Measurements from ENCODE around the gene CDH13.
A peak's percentile ranks its signal among the peaks of the same experiment; 100 is the strongest.

The CDH13 gene

DNA sequence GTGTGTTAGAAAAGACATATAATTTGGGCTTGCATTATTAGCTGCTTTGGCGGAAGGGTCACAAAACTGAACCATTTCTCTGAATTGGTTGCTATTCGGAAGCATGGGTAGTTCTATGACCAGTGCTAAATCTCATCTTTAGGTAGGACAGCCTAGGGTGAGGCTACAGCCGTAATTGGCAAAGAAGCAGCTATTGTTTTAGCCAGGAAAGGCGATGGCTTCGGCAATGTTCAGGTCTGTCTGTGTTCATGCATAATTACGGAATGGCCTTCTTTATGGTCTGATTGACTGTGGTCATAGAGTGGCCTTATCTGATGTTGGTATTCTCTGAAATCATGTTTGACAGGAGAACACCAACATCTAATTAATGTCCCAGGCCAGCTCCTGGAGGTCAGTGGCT is 812.6 kb downstream of the CDH13 start:
- no peak for DNase-seq (ENCODE audit: low read depth)

DNA sequence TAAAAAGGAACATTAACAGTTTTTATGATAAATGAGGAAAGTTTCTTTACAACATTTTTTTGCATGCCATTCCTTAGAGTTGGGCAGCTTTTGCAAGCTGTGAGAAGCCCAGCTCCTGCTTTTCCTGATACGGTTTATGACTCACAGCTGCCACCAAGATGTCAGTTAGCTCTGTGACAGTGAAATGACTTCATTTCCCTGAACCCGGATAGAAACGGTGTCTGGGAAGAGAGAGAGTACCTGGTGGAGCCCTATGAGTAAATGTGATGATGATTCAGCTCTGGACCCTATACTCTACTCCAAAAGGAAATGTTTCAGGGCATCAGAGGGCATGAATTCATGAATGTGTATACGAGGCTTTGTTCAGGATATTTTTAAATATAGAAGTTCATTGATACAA is 814.7 kb downstream of the CDH13 start:
- no peak for DNase-seq (ENCODE audit: low read depth)

DNA sequence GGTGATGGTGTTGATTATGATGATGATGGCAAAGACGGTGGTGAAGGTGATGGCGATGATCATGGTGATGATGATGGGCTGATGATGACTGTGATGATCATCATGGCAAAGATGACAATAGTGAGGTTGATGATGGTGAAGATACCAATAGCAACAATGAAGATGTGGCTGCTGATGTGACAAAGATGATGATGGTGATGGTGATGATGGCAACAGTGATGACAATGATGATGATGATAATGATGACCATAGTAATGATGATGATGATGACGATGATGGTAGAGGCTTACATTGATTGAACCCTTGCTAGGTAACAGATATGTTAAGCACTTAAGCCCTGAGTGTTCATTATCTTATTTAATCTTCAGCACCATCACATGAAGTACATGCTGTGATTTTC is 817.2 kb downstream of the CDH13 start:
- DNase-seq (ENCODE audit: low read depth) = no peak

DNA sequence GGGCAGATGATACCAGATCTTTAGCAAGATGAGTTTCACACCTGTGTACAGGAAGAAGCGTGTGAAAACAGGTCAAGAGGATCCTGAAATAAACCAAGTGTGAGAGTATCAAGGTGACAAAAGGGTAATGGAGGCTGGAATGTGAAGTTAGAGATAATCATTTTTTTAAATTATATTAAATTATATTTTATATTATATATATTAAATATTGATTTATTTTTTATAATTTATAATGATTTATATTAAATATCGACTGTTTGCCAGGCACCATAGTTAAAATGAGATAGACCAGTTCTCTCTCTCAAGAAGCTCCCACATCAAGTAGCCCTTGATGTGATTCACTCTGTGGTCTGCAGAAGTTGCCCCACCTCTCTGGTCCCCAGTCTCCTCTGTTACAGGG is 820.8 kb downstream of the CDH13 start:
- no peak for DNase-seq (ENCODE audit: low read depth)

DNA sequence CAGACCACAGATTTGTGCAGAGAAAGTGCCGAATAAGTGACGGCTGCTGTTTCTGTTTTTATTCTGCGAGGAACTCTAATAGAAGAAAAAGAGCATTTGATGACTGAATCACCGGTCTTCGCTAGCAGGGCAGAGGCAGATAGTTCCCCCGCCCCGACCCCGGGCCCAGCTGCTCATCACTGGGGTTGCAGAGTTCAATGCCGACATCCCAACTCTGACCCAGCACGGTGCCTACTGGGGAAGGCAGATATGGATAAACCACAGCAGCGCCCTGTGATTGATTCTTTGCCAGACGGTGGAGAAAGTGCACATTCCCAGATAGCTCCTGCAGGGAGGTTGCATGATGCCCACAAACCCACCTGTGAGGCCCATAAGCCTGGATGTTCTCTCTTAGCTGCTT is 823.1 kb downstream of the CDH13 start:
- DNase-seq (ENCODE audit: low read depth) = no peak

DNA sequence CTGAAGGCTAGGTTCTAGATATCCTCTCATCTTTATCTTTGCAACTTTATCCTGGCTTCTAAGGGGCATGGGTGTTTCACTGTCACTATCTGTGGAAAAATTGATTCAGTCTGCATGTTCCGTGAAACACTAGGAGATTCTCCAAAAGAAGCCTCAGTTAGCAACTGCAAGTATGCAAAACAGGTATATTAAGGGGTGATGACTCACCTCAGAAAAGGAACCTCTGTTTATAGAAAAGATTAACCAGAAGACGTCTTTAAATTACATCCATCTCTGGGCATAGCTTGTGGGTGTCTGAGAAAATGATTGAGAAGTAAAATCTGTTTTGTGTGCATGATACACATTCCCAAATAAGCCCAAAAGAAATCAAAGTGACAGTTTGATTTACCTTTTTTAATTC is 827.2 kb downstream of the CDH13 start:
- DNase-seq (ENCODE audit: low read depth) = no peak

DNA sequence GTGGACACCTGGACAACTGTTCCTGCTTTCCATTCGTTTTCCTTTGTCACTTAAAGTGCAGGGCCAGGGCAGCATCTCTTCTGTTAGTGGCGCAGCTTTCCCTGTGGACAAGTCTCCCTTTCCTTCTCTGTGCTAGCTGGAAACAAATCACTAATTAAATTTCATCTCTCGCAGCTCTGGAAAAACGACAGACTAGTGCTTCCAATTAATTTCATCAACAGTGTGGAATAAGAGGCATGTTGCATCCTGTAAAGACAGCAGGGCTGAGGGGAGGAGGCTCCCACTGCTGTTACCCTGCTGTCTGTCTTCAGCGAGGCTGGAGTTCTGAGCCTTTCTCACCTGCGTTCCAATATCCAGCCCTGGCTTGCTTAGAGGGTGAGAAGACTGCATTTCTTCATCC is 828.9 kb downstream of the CDH13 start:
- DNase-seq (ENCODE audit: low read depth) = no peak

DNA sequence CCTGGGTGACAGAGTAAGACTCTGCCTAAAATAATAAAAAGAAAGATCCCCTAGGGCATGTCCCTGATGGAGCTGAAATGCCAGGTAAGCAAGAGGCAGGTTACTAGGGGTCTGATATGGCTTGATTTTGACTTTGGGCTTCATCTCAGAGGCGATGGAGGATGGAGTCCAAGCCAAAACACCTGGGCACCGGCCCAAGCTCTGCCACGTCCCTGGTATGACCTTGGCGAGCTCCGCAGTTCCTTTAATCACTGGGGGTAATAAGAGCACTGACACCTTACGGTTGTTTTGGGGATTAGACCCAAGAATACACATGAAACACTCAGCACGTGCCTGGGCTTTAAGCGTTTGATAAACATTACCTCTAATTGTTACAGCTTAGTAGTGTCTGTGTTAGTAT is 830.2 kb downstream of the CDH13 start:
- no peak for DNase-seq (ENCODE audit: low read depth)

DNA sequence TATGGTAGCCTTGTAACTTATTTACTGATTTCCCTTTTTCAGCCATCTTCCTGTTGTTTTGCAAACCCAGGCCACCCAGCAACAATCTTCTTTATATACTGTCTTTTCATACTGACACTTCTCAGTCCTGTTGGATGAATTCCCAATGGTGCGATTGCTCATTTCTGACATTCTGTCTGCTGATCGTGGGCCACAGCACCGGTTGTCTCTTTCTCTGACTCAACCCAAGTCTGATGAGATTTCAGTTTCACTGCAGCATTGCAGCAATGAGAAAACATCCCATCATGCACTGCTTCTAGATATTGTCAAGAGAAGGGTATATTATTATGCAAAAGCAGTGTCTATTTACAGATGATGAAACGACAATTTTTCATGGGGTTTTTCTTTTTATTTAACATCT is 831.8 kb downstream of the CDH13 start:
- DNase-seq (ENCODE audit: low read depth) = peak; percentile 44

DNA sequence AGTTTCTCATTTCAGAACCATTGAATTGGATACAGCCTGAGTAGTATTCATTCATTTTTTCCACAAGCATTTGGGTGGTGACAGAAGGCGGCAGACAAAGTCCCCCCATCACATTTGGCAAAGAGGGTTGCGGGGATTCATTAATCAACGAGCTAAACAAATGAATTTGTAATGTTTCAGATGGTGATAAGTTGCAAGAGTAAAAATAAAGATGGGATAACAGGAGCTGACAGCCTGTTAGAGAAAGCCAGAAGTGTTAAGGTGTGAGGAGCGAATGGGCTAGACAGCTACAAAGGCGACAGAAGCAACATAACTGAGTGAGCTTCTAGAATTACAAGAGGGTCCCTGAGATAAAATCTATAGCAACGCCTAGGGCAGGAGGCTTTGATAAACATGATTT is 838.2 kb downstream of the CDH13 start:
- DNase-seq (ENCODE audit: low read depth) = no peak

DNA sequence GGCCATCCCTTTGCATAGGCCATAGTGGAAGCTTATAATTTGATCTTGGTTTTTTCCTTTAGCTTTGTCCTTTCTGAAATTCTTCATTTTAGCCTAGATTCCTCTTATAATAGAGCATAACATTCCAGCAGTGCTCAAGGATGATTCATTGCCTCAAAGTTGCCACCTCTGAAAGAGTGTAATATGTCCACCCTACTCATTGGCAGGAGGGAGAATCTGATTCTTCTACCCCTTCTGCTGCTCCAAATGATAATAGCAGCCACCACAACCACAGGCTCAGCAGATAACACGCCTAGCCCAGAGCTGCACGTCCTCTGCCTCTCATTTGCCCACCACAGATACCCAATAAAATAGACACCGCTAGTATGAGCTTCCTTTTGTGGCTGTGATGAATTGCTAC is 843.6 kb downstream of the CDH13 start:
- DNase-seq (ENCODE audit: low read depth) = no peak

DNA sequence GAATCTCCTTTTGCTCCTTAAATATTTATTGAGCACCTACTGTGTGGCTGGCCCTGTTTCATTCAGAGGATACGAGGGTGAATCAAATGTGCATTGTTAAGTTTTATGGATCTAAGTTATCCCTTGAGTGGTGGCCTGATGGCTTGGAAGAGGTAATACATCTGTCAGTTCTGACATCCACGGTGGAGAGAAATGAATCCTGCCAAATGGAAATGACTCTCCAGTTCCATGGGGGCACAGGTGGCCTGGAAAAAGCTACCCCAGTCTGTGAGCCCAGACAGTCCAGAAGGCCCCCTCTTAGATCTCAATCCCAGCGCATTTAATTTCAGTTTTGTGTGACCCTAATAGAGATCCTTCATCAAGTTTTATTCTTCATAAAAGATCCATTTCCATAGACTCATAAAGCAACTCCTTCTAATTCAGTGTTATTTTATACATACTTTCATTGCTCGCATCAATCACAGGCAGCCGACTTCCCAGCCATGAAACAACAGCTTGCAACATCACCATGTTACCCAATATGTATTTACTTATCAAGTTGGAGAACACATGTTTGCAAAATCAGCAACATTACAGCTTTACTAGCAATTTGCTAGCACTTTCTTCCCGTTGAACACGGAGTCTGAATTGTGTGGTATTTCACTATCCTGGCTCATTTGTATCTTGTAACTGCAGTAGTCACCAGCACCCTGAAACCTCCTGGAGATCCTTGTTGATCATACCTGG is 846.2 kb downstream of the CDH13 start:
- DNase-seq (ENCODE audit: low read depth) = peak; percentile 47

DNA sequence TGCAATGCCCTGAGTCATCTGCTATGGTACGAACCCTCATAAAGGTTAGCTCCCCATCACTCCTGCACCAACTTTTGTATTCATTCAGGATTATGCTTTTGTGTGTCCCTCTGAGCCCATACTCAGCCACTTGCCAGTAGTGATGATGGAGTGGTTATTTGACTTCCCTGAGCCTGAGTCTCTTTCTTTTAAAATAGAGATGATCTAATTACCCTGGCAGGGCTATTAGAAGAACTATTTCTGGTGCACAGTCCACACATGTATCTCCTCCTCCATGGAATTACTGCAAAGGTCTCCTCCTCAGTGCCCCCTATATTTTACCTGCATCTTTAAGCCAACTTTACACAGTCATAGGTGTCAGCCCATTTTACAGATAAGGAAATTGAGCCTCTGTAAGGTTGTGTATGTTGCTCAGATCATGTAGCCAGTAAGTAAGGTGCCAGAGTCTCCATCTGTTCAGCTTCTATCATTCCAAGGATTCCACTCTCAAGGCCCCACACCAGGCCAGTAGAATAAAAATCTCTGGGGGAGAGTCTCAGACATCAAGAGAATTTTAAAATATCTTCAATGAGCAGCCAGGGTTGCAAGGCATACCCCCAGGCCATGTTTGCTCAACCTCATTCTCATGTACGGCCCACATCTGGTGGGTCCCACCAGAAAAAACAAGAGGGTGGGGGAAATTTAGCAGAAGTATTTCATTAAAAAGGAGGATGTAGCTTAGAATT is 847.3 kb downstream of the CDH13 start:
- no peak for DNase-seq (ENCODE audit: low read depth)

DNA sequence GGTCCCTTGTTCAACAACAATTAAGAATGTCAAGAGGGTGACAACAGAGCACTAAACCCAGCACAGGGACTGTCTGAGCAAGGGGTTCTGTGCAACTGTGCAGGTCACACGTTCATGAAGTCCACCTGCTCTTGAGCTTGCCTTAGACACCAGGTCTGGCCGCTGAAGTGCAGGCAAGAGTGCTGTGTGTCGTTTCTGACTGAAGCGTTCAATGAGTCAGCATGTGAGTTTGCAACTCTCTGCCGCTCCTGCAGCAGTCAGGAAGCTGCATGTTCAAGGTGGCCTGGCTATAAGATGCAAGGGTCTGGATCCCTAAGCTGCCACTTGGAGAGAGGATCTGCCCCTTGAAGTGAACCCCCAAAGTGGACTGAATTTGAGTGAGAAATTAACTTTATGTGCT is 848.3 kb downstream of the CDH13 start:
- DNase-seq (ENCODE audit: low read depth) = no peak

DNA sequence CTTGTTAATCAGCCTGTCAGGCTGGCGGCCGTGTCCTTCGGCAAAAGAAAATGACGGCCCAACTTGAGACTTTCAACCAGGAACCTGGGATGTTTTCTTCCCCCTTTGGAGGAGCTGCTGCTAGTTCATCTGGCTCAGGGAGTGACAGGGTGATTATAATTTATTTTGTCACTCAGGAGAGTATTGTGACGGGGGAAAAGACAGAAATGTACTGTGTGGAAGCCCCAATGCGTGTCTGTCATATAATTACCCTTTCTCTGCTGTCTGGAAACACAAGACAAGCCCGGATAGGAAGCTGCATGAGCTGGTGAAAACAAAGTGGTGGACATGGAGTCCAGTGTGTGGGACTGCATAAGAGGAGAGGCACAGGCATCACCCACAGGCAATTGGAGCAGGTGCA is 854.8 kb downstream of the CDH13 start:
- DNase-seq (ENCODE audit: low read depth) = no peak

DNA sequence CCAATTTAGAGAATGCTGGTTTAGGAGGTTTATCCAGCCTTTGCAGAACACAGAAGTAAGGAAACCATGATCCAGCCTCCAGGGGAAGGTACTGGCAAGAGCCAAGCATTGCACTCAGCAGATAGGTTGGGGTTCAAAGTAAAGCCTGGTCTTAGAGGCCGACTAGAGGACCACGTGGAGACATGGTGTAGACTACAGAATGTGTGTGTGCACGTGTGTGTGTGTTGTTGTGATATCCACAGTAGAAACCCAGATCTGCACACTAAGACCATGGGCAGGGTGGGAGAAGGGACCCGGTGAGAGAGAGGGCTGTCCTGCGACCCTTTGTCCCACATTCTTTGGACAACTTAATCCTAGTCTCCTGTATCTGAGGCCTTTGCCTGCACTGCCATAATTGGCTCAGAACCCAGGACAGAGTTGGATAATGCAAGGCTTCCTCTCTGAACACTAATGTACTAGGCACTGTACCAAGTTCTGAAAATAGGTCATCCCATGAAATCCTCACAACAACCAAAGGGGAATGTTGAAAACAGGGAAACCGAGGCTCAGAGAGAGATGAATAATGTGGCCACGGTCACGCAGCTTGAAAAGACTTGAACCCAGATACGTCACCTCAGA is 855.9 kb downstream of the CDH13 start:
- DNase-seq (ENCODE audit: low read depth) = no peak

DNA sequence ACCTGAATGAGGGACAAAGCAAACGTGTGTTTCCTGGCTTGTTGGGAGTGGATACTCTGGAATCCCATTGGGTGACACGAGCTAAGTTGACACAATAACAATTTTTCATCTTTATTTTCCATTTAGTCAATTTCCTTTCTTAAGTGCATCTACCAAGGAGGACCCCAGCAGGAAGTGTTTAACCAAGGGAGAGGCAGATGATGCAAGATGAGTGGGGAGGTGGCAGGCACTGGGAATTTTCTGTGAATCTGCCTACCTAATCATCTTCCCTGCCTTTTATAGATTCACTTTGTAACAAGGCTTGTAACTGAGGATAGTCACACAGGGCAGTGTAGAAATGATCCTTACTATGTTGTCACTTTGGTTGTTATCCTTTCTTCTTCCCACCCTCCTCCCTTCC is 863.3 kb downstream of the CDH13 start:
- no peak for DNase-seq (ENCODE audit: low read depth)

DNA sequence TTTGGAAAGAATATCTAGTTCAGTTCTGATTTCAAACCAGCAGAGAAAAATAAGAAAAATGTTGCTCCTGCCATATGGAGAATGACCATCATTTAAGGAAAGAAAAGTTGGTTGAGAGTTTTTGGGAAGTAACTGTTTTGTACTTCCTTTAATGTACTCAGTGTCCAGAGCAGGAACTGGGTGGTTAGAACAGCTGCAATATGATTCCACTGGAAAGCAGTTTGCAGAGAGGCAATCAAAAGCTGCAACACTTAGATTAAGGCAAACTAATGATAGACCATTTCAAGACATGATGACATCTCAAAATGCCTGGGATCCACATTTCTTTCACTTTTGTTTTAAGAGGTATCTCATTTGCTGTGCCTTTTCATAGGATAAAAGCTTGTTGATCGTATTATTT is 867.7 kb downstream of the CDH13 start:
- no peak for DNase-seq (ENCODE audit: low read depth)

DNA sequence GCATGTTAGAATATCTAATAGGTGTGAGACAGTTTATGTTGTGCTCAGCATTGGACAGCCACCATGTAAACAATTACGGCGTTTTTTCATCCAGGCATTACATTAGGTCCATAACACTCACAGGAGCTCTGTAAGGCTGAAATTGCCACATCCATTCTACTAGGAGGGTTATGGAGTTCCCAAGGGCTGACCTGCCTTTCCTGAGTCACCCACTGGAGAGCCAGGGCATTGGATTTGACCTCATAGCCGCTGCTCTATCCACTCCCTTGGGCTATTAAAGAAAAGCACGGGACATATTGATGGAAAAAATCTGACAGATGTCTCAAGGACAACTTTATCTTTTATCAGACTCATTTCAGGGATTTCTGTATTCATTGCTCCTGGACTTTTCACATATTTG is 874.7 kb downstream of the CDH13 start:
- no peak for DNase-seq (ENCODE audit: low read depth)

DNA sequence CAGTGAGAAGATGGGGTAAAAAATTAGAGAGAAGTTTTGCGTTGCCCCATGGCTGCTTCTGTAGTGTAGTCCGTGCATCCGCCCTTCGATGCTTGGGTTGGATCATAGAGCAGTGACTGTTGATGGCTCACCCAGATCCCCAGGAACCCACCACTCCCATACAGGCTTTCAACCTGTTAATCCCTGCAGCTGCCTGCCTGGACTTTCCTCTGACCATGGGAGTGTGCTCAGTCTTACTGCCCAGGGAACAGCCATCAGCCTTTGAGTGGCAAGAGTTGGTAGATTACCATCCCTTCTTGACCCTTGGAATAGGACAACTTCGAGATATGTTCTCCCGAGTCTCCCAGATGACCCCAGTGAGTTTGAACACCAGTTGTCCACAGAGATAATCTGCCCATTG is 881.5 kb downstream of the CDH13 start:
- DNase-seq (ENCODE audit: low read depth) = no peak

DNA sequence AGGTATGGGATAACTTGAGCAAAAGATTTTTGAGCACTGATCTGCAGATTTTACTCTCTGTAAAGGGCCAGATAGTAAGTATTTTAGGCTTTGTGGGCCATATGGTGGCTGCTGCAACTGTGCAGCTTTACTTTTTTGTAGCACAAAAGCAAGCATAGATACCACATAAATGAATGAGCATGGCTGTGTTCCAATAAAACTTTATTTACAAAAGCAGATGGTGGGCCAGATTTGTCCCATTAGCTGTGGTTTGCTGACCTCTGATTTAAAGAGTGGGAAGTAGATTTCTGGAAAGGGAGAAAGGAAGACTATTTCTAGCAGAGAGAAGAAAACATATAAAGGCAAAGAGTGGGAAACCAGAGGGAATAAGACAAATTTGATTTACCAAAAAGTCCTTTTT is 882.5 kb downstream of the CDH13 start:
- no peak for DNase-seq (ENCODE audit: low read depth)

DNA sequence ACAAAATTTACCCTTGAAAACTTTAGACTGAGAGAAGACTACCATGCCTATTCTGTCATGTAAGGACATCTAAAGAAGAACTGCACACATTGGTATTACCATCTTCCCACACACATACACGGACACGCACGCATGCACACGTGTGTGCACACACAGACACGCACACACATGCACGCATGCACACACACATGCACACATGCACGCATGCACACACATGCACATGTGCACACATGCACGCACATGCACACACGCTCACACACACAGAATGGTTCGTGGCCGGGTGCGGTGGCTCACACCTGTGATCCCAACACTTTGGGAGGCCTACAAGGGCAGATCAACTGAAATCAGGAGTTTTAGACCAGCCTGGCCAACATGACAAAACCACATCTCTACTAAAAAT is 884.1 kb downstream of the CDH13 start:
- no peak for DNase-seq (ENCODE audit: low read depth)

DNA sequence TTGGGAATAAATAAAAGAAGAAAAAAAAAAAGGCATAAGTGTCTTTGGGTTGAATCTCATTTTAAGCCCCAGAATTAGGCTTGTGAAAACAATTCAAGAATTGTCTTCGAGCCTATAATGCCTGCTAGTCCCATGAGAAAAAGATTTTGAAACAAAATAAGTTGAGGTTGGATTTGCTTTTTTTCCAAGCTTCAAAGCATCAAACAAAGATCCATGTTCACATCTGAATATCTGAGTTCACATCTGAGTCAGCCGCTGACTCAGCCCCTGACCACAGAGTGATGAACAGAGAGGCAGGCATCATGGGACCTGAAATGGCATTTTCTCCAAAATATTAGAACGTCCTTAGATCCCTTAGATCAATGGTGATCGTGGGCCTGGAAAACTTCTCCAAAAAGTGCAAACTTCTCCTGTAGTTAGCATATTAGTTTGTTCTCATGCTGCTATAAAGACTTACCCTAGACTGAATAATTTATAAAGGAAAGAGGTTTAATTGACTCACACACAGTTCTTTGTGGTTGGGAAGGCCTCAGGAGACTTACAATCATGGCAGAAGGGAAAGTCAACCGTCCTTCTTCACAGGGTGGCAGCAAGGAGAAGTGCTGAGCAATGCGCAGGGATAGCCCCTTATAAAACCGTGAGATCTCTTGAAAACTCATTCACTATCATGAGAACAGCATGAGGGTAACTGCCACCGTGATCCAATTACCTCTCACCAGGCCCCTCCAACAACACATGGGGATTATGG is 886.4 kb downstream of the CDH13 start:
- DNase-seq (ENCODE audit: low read depth) = peak; percentile 78

Data from GM04504 (cell line).